Gastrocnemius medialis (tissue), 4 donors: Measurements from ENCODE around the gene TRIO. TPM values are rescaled to one million over a fixed set of nuclear protein-coding genes. Genes with fewer than 3 reads are reported as not detected.
"Not testable (repeated sequence)": the region's sequence is repeated elsewhere in the genome, so short reads cannot be mapped to it uniquely, and the experiment has no call there.

Source experiments
- ATAC-seq, 2 donors: fragments of 150-250 bp; one replicate each; pipeline ENCODE4 v1.9.1; 2016
- DNase-seq, 2 donors: peaks; one replicate each; pipeline ENCODE4 v3.0.0-alpha.2; 2019
- H3K27ac ChIP-seq, 4 donors: fragments of 200-600 bp; sonication (generic); 1 replicate in 1 of 4; 2 replicates in 3 of 4; pipeline ENCODE4 v1.5.1; 2016 to 2018; ENCODE audit warnings: mild to moderate bottlenecking in 2 of 4, moderate library complexity in 1 of 4
- H3K27me3 ChIP-seq, 3 donors: fragments of 200-600 bp; sonication (generic) in 2 of 3; 1 replicate in 1 of 3; 2 replicates in 2 of 3; pipeline versions ENCODE4 v1.5.1 to v1.6.0; 2016 to 2019; ENCODE audit warnings: mild to moderate bottlenecking in 1 of 3, moderate library complexity in 1 of 3
- H3K36me3 ChIP-seq, 2 donors: fragments of 200-600 bp; sonication (generic) in 1 of 2; one replicate each; pipeline ENCODE4 v1.5.1; 2017 to 2018
- H3K4me1 ChIP-seq, 2 donors: fragments of 200-600 bp; sonication (generic) in 1 of 2; one replicate each; pipeline ENCODE4 v1.5.1; 2016 to 2017; ENCODE audit warnings: mild to moderate bottlenecking in 2 of 2
- H3K4me3 ChIP-seq, 4 donors: fragments of 200-600 bp; sonication (generic) in 3 of 4; 1 replicate in 1 of 4; 2 replicates in 3 of 4; pipeline ENCODE4 v1.5.1; 2016 to 2019; ENCODE audit warnings: mild to moderate bottlenecking in 2 of 4
- H3K9me3 ChIP-seq, 3 donors: fragments of 200-600 bp; sonication (generic) in 2 of 3; 1 replicate in 1 of 3; 2 replicates in 2 of 3; pipeline ENCODE4 v1.5.1; 2016 to 2019
- CTCF ChIP-seq, 5 experiments: fragments of 450-650 bp in 3 of 5; fragments of 200-600 bp in 2 of 5; sonication (generic) in 2 of 5; IDR thresholded peaks in 4 of 5; conservative IDR thresholded peaks in 1 of 5; 1 replicate in 4 of 5; 2 replicates in 1 of 5; pipeline ENCODE4 v1.5.1; 2016 to 2019; ENCODE audit warnings: antibody characterized with exemption in 5 of 5, mild to moderate bottlenecking in 3 of 5, moderate library complexity in 3 of 5
- POLR2A ChIP-seq, 2 donors: fragments of 450-650 bp; IDR thresholded peaks; one replicate each; pipeline ENCODE4 v1.6.1; 2017; ENCODE audit warnings: antibody characterized with exemption in 2 of 2, mild to moderate bottlenecking in 2 of 2, moderate library complexity in 2 of 2
- in situ Hi-C, 4 donors: fragments of 200-750 bp; cut with MboI; loops; one replicate each; pipeline versions ENCODE4 v1.15.0 to v1.8.0; 2017; ENCODE audit warnings: low sequenced_read_pairs in 4 of 4
- intact Hi-C: fragments of 100-400 bp; cut with DNase I; formaldehyde crosslinking; loops from one replicate; pipeline ENCODE4 v1.15.1; 2023; ENCODE audit warnings: low total_unique reads
- total RNA-seq, 4 donors: library from RNA; depleted of rRNA; stranded (reverse); fragments of >200 nt; gene quantifications; one replicate each; pipeline versions ENCODE4 v1.1.0 to v1.2.3, GENCODE V29; 2016

TRIO gene
- total RNA-seq, 4 donors from 2014 or later, result 31.5 to 57.5 (median 50.4) TPM

DNA sequence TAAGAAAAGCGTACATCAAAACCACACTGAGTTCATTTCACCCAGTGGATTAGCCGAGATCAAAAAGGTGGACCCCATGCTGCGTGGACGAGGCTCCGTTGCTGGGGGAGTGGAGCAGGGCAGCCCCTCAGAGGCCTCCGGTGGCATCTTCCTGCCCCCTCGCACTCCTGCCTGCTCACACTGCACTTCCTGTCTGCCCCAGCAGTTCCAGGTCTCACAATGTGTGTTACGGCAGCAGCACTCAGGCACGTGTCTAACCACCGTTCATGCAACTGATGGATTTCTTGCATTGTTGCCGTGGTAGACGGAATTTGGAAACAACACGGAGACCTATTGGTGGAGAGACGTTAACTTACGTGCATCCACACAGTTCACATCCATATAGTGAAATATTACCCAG, 241.9 kb downstream of the TRIO start:
- Histone ChIP-seq H3K4me3 (no peak overlapping the region), H3K4me1 (no peaks in the 10 kb centered on the region), H3K36me3 (peaks cover 4 to 61% of the 10 kb centered on the region in 2 donors), H3K27me3 (no peaks in the 10 kb centered on the region), H3K27ac (no peak overlapping the region), H3K9me3 (no peaks in the 10 kb centered on the region)
- TF ChIP-seq POLR2A (IDR thresholded peaks at IDR 0.05) (no peak), CTCF (IDR thresholded peaks at IDR 0.05 in 4 of 5, conservative IDR thresholded peaks at IDR 0.05 in 1 of 5) (no peak)
- DNase-seq (no peak), ATAC-seq (no peak)
- intact Hi-C loops (no loop called here), in situ Hi-C loops (loop anchor here in 1 of 4 donors (25.0 kb wide), 1 partner anchor 627 kb away; no protein-coding TSS in a partner anchor)

DNA sequence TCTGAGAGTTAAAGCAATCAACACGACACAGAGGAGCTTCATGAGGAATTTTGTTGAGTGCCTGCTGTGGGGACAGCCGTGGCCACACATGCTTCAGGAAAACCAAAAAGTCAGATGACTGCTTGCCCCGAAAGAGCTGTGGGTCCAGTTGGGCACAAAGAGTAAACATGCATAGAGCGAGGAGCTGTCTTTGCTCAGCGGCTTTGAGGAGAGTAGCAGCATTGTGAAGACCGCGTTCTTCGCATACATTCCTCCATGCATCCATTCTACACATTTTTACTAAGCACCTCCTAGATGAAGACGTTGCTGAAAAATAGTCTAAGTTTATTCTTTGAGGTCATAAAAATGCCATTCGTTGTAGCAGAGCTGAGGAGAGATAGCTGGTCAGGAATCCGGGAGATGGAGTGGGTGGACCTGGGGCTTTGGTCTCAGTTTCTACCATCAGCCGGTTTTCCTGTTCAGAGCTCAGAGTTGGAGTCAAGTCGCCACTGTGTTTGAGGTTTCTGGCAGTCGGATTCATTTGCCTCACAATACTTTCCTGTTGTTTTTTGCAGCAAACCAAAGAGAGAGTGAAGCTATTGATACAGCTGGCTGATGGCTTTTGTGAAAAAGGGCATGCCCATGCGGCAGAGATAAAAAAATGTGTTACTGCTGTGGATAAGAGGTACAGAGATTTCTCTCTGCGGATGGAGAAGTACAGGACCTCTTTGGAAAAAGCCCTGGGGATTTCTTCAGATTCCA, 243.9 kb downstream of the TRIO start:
- Histone ChIP-seq H3K36me3 (peaks cover 4 to 59% of the 10 kb centered on the region in 2 donors), H3K4me3 (no peak overlapping the region), H3K27ac (no peak overlapping the region), H3K27me3 (no peaks in the 10 kb centered on the region), H3K9me3 (no peaks in the 10 kb centered on the region), H3K4me1 (no peaks in the 10 kb centered on the region)
- in situ Hi-C loops (loop anchor here in 1 of 4 donors (25.0 kb wide), 1 partner anchor 625 kb away; no protein-coding TSS in a partner anchor), intact Hi-C loops (no loop called here)
- TF ChIP-seq CTCF (IDR thresholded peaks at IDR 0.05 in 4 of 5, conservative IDR thresholded peaks at IDR 0.05 in 1 of 5), result no peak
- no peak for TF ChIP-seq POLR2A (IDR thresholded peaks at IDR 0.05)
- no peak for ATAC-seq
- no peak for DNase-seq

GRCh38 chr5:14388741-14389140, 245.6 kb downstream of the TRIO start:
- Histone ChIP-seq H3K4me1 (no peaks in the 10 kb centered on the region), H3K36me3 (peaks cover 4 to 63% of the 10 kb centered on the region in 2 donors), H3K4me3 (no peak overlapping the region), H3K27me3 (no peaks in the 10 kb centered on the region), H3K9me3 (no peaks in the 10 kb centered on the region), H3K27ac (no peak overlapping the region)
- DNase-seq (no peak), ATAC-seq (no peak)
- in situ Hi-C loops, result loop anchor here in 1 of 4 donors (25.0 kb wide), 1 partner anchor 624 kb away; no protein-coding TSS in a partner anchor
- TF ChIP-seq CTCF (IDR thresholded peaks at IDR 0.05 in 4 of 5, conservative IDR thresholded peaks at IDR 0.05 in 1 of 5) (no peak), POLR2A (IDR thresholded peaks at IDR 0.05) (no peak)
- intact Hi-C loops, result no loop called here

GRCh38 chr5:14392552-14392951, 249.4 kb downstream of the TRIO start:
- H3K27ac ChIP-seq, H3K4me1 ChIP-seq, H3K4me3 ChIP-seq, H3K9me3 ChIP-seq, ATAC-seq, DNase-seq, H3K27me3 ChIP-seq: not testable (repeated sequence)
- intact Hi-C loops (loop anchor here (10.0 kb wide), 1 partner anchor 622 kb away; no protein-coding TSS in a partner anchor), in situ Hi-C loops (loop anchor here in 1 of 4 donors (25.0 kb wide), 1 partner anchor 620 kb away; no protein-coding TSS in a partner anchor)
- peaks cover 4 to 90% of the 10 kb centered on the region in 2 donors for H3K36me3 ChIP-seq

- no peak for DNase-seq
- peaks cover 0 to under 1% of the 10 kb centered on the region in 2 donors for H3K4me1 ChIP-seq
- no peak overlapping the region for H3K4me3 ChIP-seq
- H3K36me3 ChIP-seq, result peaks cover 0 to 76% of the 10 kb centered on the region in 2 donors
- no peaks in the 10 kb centered on the region for H3K27me3 ChIP-seq
- intact Hi-C loops, result loop anchor here (10.0 kb wide), 1 partner anchor 620 kb away; no protein-coding TSS in a partner anchor
- in situ Hi-C loops, result loop anchor here in 1 of 4 donors (25.0 kb wide), 1 partner anchor 618 kb away; no protein-coding TSS in a partner anchor
- TF ChIP-seq POLR2A (IDR thresholded peaks at IDR 0.05) (no peak), CTCF (IDR thresholded peaks at IDR 0.05 in 4 of 5, conservative IDR thresholded peaks at IDR 0.05 in 1 of 5) (no peak)
- no peak for ATAC-seq
- H3K27ac ChIP-seq, result no peak overlapping the region
- H3K9me3 ChIP-seq, result no peaks in the 10 kb centered on the region
Observed at GRCh38 chr5:14394365-14394764, 251.2 kb downstream of the TRIO start.
